Measurements from ENCODE around the gene ZNF841. TPM values are rescaled to one million over a fixed set of nuclear protein-coding genes. Genes with fewer than 3 reads are reported as not detected.

ZNF841 gene
- total and polyA plus RNA-seq, 9 of the 15 experiments (the other 6 are each of a cell fraction or from before 2014, with no cell fraction given): 3.1 to 17.1 (median 11.0) TPM

- TF ChIP-seq ZC3H8 (IDR thresholded peaks at IDR 0.05) (no peak), NR2C1 (IDR thresholded peaks at IDR 0.05) (peak; percentile 89), NR2C1 (tag; IDR thresholded peaks at IDR 0.05) (peak; percentile 84), HDAC1 (IDR thresholded peaks at IDR 0.05) (peak in 1 of 2 experiments; percentile 83; a peak in 2 of 4 replicates), FOXP1 (CRISPR knock-in tag; IDR thresholded peaks at IDR 0.05) (no peak), TCF7L2 (IDR thresholded peaks at IDR 0.05; ENCODE audit: low read depth, low read length) (peak; percentile 91), ZNF79 (CRISPR knock-in tag; IDR thresholded peaks at IDR 0.05; ENCODE audit: low read depth) (no peak), PTBP1 (IDR thresholded peaks at IDR 0.05; ENCODE audit: low read depth, low read length) (no peak), TBL1XR1 (IDR thresholded peaks at IDR 0.05; ENCODE audit: low read length in 2 of 2) (peak in 1 of 2 experiments; percentile 90; a peak in 2 of 4 replicates), NFRKB (IDR thresholded peaks at IDR 0.05; ENCODE audit: low read depth) (peak; percentile 87; the same call in 1 of the 2 replicates), TOE1 (IDR thresholded peaks at IDR 0.05; ENCODE audit: borderline replicate concordance) (peak; percentile 52; the same call in 1 of the 2 replicates), TOE1 (CRISPR knock-in tag; IDR thresholded peaks at IDR 0.05; ENCODE audit: borderline replicate concordance, low read depth) (no peak), ZNF146 (CRISPR knock-in tag; IDR thresholded peaks at IDR 0.05; ENCODE audit: unreplicated experiment) (no peak), SIRT6 (IDR thresholded peaks at IDR 0.05; ENCODE audit: low read depth, low read length) (no peak), RCOR1 (IDR thresholded peaks at IDR 0.05; ENCODE audit: borderline replicate concordance in 1 of 2, low read depth in 2 of 2, low read length in 2 of 2) (no peak), CBFB (CRISPR knock-in tag; IDR thresholded peaks at IDR 0.05) (no peak), ZNF311 (CRISPR knock-in tag; IDR thresholded peaks at IDR 0.05) (no peak), HOMEZ (CRISPR knock-in tag; IDR thresholded peaks at IDR 0.05) (no peak), NFE2 (IDR thresholded peaks at IDR 0.05; ENCODE audit: low read depth) (no peak), PHB (CRISPR knock-in tag; IDR thresholded peaks at IDR 0.05) (no peak), ZNF584 (CRISPR knock-in tag; IDR thresholded peaks at IDR 0.05; ENCODE audit: low read depth) (no peak), TCF15 (CRISPR knock-in tag; IDR thresholded peaks at IDR 0.05) (no peak), PATZ1 (CRISPR knock-in tag; IDR thresholded peaks at IDR 0.05; ENCODE audit: borderline replicate concordance) (peak; percentile 30; the same call in 1 of the 2 replicates), NUFIP1 (IDR thresholded peaks at IDR 0.05; ENCODE audit: partially characterized antibody) (no peak), ZNF212 (CRISPR knock-in tag; IDR thresholded peaks at IDR 0.05) (no peak), E2F5 (CRISPR knock-in tag; IDR thresholded peaks at IDR 0.05) (no peak; the same call in 1 of the 2 replicates)
Measured at GRCh38 chr19:52028027-52028779, 67.4 kb downstream of the ZNF841 start, which contains the start of gene ZNF614 (continued).
